Breast epithelium (tissue), 4 donors: ENCODE results near the gene ADAMTSL2. TPM values are rescaled to one million over a fixed set of nuclear protein-coding genes. Genes with fewer than 3 reads are reported as not detected.

Experiments used
- DNase-seq, 2 donors: peaks; one replicate each; pipeline ENCODE4 v3.0.0-alpha.2; 2019; ENCODE audit warnings: low spot score in 2 of 2
- H3K27ac ChIP-seq, 2 donors: fragments of 200-600 bp; sonication (generic) in 1 of 2; one replicate each; pipeline ENCODE4 v1.5.1; 2016 to 2019; ENCODE audit warnings: mild to moderate bottlenecking in 1 of 2
- H3K27me3 ChIP-seq, 2 donors: fragments of 200-600 bp; sonication (generic) in 1 of 2; one replicate each; pipeline versions ENCODE4 v1.5.1 to v1.6.0; 2017 to 2019; ENCODE audit warnings: control low read depth in 1 of 2, mild to moderate bottlenecking in 1 of 2
- H3K36me3 ChIP-seq: fragments of 200-600 bp; one replicate; pipeline ENCODE4 v1.5.1; 2019
- H3K4me1 ChIP-seq, 2 donors: fragments of 200-600 bp; sonication (generic); one replicate each; pipeline ENCODE4 v1.5.1; 2016 to 2019; ENCODE audit warnings: control low read depth in 1 of 2
- H3K4me3 ChIP-seq, 3 donors: fragments of 200-600 bp; sonication (generic); 1 replicate in 2 of 3; 2 replicates in 1 of 3; pipeline ENCODE4 v1.5.1; 2016 to 2019; ENCODE audit warnings: mild to moderate bottlenecking in 3 of 3, moderate library complexity in 2 of 3
- H3K9me3 ChIP-seq, 2 donors: fragments of 200-600 bp; sonication (generic) in 1 of 2; one replicate each; pipeline ENCODE4 v1.5.1; 2016 to 2019; ENCODE audit warnings: control low read depth in 1 of 2
- POLR2A ChIP-seq: fragments of 450-650 bp; IDR thresholded peaks from one replicate; pipeline ENCODE4 v1.6.1; 2016; ENCODE audit warnings: antibody characterized with exemption, mild to moderate bottlenecking, moderate library complexity
- POLR2AphosphoS5 ChIP-seq, 3 donors: sonication (generic); formaldehyde crosslinking; IDR thresholded peaks; one replicate each; pipeline ENCODE4 v1.6.1; 2017; ENCODE audit warnings: antibody characterized with exemption in 3 of 3
- intact Hi-C: fragments of 100-400 bp; cut with DNase I; formaldehyde crosslinking; loops from one replicate; pipeline ENCODE4 v1.15.1; 2023; ENCODE audit warnings: low total_unique reads
- total RNA-seq, 3 donors: library from RNA; depleted of rRNA; stranded (reverse); fragments of >200 nt; gene quantifications; one replicate each; pipeline ENCODE4 v1.1.0, GENCODE V29; 2016
- TF ChIP-seq, protein P1 (sequence below), 3 donors: fragments of 450-650 bp; IDR thresholded peaks; one replicate each; pipeline ENCODE4 v1.5.1; 2016 to 2017; ENCODE audit warnings: antibody characterized with exemption in 3 of 3, mild to moderate bottlenecking in 3 of 3, moderate library complexity in 3 of 3

ADAMTSL2 gene
- total RNA-seq, 3 donors from 2014 or later = 0.33 to 0.80 (median 0.44) TPM

DNA sequence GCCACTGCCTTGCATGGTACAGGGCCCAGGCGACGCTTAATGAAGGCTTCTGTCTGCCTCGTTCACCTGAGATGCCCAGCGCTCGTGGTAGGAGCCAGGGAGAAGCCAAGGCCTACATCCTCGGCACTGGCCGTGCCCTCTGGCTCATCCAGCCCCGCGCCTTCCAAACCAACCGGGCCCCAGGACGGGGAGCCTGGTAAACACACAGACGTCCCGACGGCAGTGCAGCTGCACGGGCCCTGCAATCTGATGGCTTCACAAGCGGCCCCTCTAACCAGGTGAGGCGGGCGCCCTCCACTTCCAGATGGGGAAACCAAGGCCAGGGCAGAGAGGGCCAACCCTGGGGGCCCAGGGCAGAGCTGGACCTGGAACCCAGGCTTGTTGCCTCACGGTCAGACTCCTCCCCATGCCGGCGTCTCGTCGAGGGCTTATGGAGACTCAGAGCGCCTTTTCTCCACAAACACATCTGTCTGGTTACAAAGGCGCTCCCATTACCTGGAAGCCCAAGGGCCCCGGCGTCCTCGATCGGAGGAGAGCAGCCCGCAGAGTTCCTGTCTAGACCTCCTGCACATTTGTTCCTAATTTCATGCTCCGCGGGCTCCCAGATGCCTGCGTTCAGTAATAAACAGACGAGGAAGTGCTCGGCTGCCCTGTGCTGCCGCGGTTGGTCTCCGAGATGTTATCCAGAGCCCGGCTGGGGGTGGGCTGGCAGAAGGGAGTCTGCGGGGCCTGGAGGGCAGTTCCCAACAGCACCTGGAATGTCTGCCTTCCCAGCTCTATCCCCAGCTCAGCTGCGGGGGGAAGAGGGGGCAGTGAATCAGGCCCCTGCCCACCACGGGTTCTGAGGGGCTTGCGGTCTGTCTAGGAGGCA lies 51.2 kb downstream of the ADAMTSL2 start:
- Histone ChIP-seq H3K9me3 (no peaks in the 10 kb centered on the region), H3K4me3 (no peak overlapping the region), H3K4me1 (no peaks in the 10 kb centered on the region), H3K27me3 (peaks cover 4 to 55% of the 10 kb centered on the region in 2 donors), H3K36me3 (no peaks in the 10 kb centered on the region), H3K27ac (no peak overlapping the region)
- DNase-seq = no peak
- no peak for TF ChIP-seq POLR2AphosphoS5 (IDR thresholded peaks at IDR 0.05)
- TF ChIP-seq POLR2A = no peak
- TF ChIP-seq, protein P1, sequence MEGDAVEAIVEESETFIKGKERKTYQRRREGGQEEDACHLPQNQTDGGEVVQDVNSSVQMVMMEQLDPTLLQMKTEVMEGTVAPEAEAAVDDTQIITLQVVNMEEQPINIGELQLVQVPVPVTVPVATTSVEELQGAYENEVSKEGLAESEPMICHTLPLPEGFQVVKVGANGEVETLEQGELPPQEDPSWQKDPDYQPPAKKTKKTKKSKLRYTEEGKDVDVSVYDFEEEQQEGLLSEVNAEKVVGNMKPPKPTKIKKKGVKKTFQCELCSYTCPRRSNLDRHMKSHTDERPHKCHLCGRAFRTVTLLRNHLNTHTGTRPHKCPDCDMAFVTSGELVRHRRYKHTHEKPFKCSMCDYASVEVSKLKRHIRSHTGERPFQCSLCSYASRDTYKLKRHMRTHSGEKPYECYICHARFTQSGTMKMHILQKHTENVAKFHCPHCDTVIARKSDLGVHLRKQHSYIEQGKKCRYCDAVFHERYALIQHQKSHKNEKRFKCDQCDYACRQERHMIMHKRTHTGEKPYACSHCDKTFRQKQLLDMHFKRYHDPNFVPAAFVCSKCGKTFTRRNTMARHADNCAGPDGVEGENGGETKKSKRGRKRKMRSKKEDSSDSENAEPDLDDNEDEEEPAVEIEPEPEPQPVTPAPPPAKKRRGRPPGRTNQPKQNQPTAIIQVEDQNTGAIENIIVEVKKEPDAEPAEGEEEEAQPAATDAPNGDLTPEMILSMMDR (IDR thresholded peaks at IDR 0.05) = no peak
- intact Hi-C loops = no loop called here

DNA sequence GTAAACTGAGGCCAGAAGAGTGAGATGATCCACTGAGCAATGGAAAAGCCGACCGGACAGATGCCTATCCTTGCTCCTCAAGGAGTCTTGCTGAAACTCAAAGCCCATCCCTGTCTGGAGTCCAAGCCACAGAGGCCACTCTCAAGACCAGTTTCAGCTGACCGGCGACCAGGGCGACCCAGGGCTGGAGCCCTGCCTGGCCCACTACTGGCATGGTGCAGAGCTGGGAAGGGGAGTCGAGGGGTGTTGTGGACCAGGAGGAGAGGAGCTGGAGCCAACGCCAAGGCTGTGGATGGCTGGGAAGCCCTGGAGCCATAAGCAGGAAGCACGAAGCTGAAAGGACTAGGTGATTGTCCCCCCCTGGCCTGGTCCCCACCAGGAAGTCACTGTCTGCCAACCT lies 52.5 kb downstream of the ADAMTSL2 start:
- no peaks in the 10 kb centered on the region for H3K4me1 ChIP-seq
- TF ChIP-seq POLR2A = no peak
- TF ChIP-seq, protein P1 (IDR thresholded peaks at IDR 0.05) = no peak
- no peak for TF ChIP-seq POLR2AphosphoS5 (IDR thresholded peaks at IDR 0.05)
- H3K9me3 ChIP-seq = no peaks in the 10 kb centered on the region
- no peak overlapping the region for H3K27ac ChIP-seq
- no peak overlapping the region for H3K4me3 ChIP-seq
- no peak for DNase-seq
- H3K27me3 ChIP-seq = peaks cover 4 to 68% of the 10 kb centered on the region in 2 donors
- H3K36me3 ChIP-seq = no peaks in the 10 kb centered on the region
- intact Hi-C loops = no loop called here

DNA sequence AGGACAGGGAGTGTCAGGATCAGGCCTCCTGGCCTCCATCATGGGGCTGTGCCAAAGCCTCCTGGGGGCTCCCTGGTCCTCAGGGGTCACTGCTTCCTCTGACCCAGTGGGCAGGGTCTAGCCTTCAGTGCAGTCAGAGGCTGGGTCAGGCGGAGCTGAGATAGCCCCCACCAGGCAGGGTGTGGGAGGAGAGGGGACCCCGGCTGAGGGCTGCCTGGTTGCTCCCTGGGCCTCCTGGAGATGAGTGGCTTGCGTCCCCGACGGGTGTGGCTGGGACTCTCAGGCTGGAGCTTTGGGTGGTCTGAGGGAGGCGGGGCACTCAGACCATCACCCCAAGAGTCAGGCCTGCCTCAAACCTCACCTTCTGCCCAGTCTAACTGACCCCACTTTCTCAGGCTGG lies 53.0 kb downstream of the ADAMTSL2 start:
- Histone ChIP-seq H3K27ac (no peak overlapping the region), H3K4me3 (no peak overlapping the region), H3K36me3 (no peaks in the 10 kb centered on the region), H3K4me1 (no peaks in the 10 kb centered on the region), H3K27me3 (peaks cover 4 to 72% of the 10 kb centered on the region in 2 donors), H3K9me3 (no peaks in the 10 kb centered on the region)
- TF ChIP-seq POLR2AphosphoS5 (IDR thresholded peaks at IDR 0.05) (no peak), POLR2A (no peak)
- TF ChIP-seq, protein P1 (IDR thresholded peaks at IDR 0.05) = no peak
- intact Hi-C loops = no loop called here
- DNase-seq = no peak

DNA sequence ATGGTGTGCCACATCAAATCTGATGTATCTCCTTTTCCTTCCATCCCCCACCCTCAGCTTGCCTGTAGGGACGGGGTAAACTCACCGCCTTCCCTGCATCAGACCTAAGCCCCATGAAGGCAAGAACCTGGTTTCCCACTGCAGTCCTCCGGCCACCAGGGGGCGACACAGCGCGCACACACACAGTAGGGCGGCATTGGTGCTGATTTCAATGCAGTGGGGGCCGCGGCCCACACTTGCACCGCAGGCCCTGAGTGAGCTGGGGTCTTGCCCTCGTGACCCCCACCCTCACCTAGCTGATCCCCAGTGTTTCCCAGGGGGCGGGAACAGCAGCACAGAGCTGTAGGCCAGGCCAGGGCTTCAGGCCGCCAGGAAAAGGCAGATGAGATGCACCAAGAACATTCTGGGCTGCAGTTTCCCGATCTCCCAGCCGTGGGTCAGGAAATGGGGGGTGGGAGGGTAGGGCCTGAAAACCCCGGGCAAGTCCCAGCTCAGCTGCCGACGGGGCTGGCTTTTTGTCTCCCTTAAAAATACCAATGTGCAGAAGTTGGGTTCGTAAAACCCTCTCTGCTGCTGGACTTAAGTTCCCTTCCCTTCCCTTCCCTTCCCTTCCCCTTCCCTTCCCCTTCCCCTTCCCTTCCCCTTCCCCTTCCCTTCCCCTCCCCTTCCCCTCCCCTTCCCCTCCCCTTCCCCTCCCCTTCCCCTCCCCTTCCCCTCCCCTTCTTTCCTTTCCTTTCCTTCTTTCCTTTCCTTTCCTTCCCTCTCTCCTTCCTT lies 55.1 kb downstream of the ADAMTSL2 start:
- intact Hi-C loops = no loop called here
- H3K27ac ChIP-seq = no peak overlapping the region
- no peak overlapping the region for H3K4me3 ChIP-seq
- DNase-seq = no peak
- H3K4me1 ChIP-seq = no peaks in the 10 kb centered on the region
- H3K9me3 ChIP-seq = no peaks in the 10 kb centered on the region
- peaks cover 4 to 65% of the 10 kb centered on the region in 2 donors for H3K27me3 ChIP-seq
- H3K36me3 ChIP-seq = no peaks in the 10 kb centered on the region
- TF ChIP-seq POLR2A (no peak), POLR2AphosphoS5 (IDR thresholded peaks at IDR 0.05) (no peak)

DNA sequence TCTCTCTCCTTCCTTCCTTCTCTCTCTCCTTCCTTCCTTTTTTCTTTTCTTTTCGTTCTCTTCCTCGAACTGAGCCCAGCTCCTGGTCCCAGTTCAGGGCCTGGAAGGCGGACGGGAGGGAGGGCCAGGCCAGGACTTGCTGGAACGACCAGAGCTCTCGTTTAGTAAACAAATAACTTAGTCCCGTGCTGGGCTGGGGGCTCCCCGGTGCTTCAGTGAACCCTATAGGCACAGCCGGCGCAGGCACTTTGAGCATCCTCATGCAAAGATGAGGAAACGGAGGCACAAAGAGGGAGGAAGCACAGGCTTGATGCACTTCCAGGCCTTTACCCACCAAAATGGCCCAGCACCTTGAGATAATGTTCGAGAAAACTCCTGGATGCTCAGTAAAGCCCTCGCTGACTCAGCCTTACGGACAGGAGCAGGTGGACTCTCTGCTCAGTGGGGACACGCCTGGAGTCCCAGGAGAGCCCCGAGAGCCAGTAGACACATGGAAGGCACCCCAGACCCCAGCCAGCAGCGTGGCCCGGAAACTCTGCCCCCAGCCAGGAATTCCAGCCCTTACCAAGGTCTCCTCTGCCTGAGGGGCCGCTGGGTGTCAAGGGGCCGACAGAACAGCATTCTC lies 55.8 kb downstream of the ADAMTSL2 start:
- Histone ChIP-seq H3K27me3 (peaks cover 4 to 59% of the 10 kb centered on the region in 2 donors), H3K9me3 (no peaks in the 10 kb centered on the region), H3K4me3 (no peak overlapping the region), H3K27ac (no peak overlapping the region), H3K36me3 (no peaks in the 10 kb centered on the region), H3K4me1 (no peaks in the 10 kb centered on the region)
- no peak for DNase-seq
- intact Hi-C loops = no loop called here
- no peak for TF ChIP-seq POLR2A
- TF ChIP-seq, protein P1 (IDR thresholded peaks at IDR 0.05) = no peak
- TF ChIP-seq POLR2AphosphoS5 (IDR thresholded peaks at IDR 0.05) = no peak
